A673 (cell line): ENCODE data around the gene FTCD. TPM values are rescaled to one million over a fixed set of nuclear protein-coding genes. Genes with fewer than 3 reads are reported as not detected.
"Not testable (repeated sequence)": the region's sequence is repeated elsewhere in the genome, so short reads cannot be mapped to it uniquely, and the experiment has no call there.

Experiments used
- BruUV-seq: library from RNA; stranded (reverse); fragments of 400-500 nt; replicated peaks from 2 replicates; lab custom pipeline; 2021; lab: Mats Ljungman, UMichigan
- CTCF ChIA-PET: fragments of 300-600 bp; sonication (Branson Sonifier 250); formaldehyde crosslinking; loops from one replicate; lab custom pipeline; 2022; ENCODE audit warnings: antibody characterized with exemption; lab: Charles Lee
- POLR2A ChIA-PET: fragments of 300-600 bp; sonication (Branson Sonifier 250); formaldehyde crosslinking; loops from one replicate; lab custom pipeline; 2022; ENCODE audit warnings: antibody characterized with exemption; ENCODE audit not compliant: low non-redundant PET; lab: Charles Lee
- DNase-seq: peaks from one replicate; pipeline ENCODE4 v3.0.0-alpha.2; 2015; ENCODE audit warnings: low spot score
- H3K27ac ChIP-seq: fragments of 200-600 bp; sonication (generic); 2 replicates; pipeline ENCODE4 v1.5.1; 2016; ENCODE audit warnings: mixed run types, low read depth, mild to moderate bottlenecking, mixed read lengths, antibody characterized with exemption, low read length; ENCODE audit not compliant: poor library complexity, severe bottlenecking
- H3K27me3 ChIP-seq: fragments of 200-600 bp; sonication (generic); replicated peaks from 2 replicates; pipeline ENCODE4 v1.6.1; 2017; ENCODE audit warnings: mixed run types, low read depth, mild to moderate bottlenecking, mixed read lengths, antibody characterized with exemption, low read length; ENCODE audit not compliant: insufficient read depth, poor library complexity
- H3K36me3 ChIP-seq: fragments of 200-600 bp; sonication (generic); 2 replicates; pipeline ENCODE4 v1.6.1; 2016; ENCODE audit warnings: mixed run types, mild to moderate bottlenecking, mixed read lengths, antibody characterized with exemption, low read length; ENCODE audit not compliant: insufficient read depth, poor library complexity, severe bottlenecking
- H3K4me1 ChIP-seq: fragments of 200-600 bp; sonication (generic); 2 replicates; pipeline ENCODE4 v1.6.1; 2017; ENCODE audit warnings: mixed run types, mild to moderate bottlenecking, mixed read lengths, antibody characterized with exemption, low read length; ENCODE audit not compliant: insufficient read depth, poor library complexity, severe bottlenecking
- H3K4me3 ChIP-seq: fragments of 200-600 bp; sonication (generic); 2 replicates; pipeline ENCODE4 v1.5.1; 2016; ENCODE audit warnings: low read depth, mixed run types, mild to moderate bottlenecking, mixed read lengths, low read length; ENCODE audit not compliant: poor library complexity, severe bottlenecking
- H3K9me3 ChIP-seq: fragments of 200-600 bp; sonication (generic); 2 replicates; pipeline ENCODE4 v1.6.1; 2016; ENCODE audit warnings: mixed run types, low read depth, mild to moderate bottlenecking, mixed read lengths, antibody characterized with exemption, low read length; ENCODE audit not compliant: poor library complexity, severe bottlenecking
- CTCF ChIP-seq: fragments of 300-800, 200-600 bp; sonication (generic); conservative IDR thresholded peaks from 2 replicates; pipeline ENCODE4 v1.5.1; 2017; ENCODE audit warnings: low read depth, mild to moderate bottlenecking, antibody characterized with exemption, low read length, moderate library complexity, mixed read lengths
- EZH2 ChIP-seq: fragments of 200-600 bp; sonication (generic); IDR thresholded peaks from 2 replicates; pipeline ENCODE4 v1.6.1; 2017; ENCODE audit warnings: borderline replicate concordance, low read depth, mild to moderate bottlenecking, mixed read lengths, antibody characterized with exemption, low read length; ENCODE audit not compliant: poor library complexity, severe bottlenecking
- intact Hi-C: fragments of 100-400 bp; cut with micrococcal nuclease; formaldehyde crosslinking; loops from one replicate; pipeline ENCODE4 v1.10.0; 2022; ENCODE audit not compliant: unreplicated experiment
- total RNA-seq: library from RNA; stranded (reverse); gene quantifications from 2 replicates; pipeline ENCODE4 v1.2.3, GENCODE V29; 2021

Gene FTCD
- total RNA-seq, 1 experiment from 2014 or later: 5.4 TPM

GRCh38 chr21:46141767-46142581, 13.4 kb downstream of the FTCD start:
- no peak overlapping the region for H3K4me3 ChIP-seq
- ChIA-PET CTCF (no interaction called here), POLR2A (no interaction called here)
- H3K27me3 ChIP-seq: no peaks in the 10 kb centered on the region
- no peaks in the 10 kb centered on the region for H3K9me3 ChIP-seq
- TF ChIP-seq EZH2: no peak
- no peak for TF ChIP-seq CTCF
- intact Hi-C loops: loop anchor here (5.0 kb wide), 1 partner anchor 170 kb away; no protein-coding TSS in a partner anchor
- no peak overlapping the region for H3K27ac ChIP-seq
- H3K4me1 ChIP-seq: no peaks in the 10 kb centered on the region
- BruUV-seq: no TSS peak
- no peak for DNase-seq
- no peaks in the 10 kb centered on the region for H3K36me3 ChIP-seq

- H3K36me3 ChIP-seq, H3K9me3 ChIP-seq, H3K27ac ChIP-seq, BruUV-seq, CTCF ChIA-PET, POLR2A ChIA-PET, H3K4me1 ChIP-seq, H3K4me3 ChIP-seq, DNase-seq, H3K27me3 ChIP-seq: not testable (repeated sequence)
- intact Hi-C loops: loop anchor here (5.0 kb wide), 1 partner anchor 168 kb away; no protein-coding TSS in a partner anchor
Observed at GRCh38 chr21:46140352-46141003, 14.9 kb downstream of the FTCD start.

- no peaks in the 10 kb centered on the region for H3K9me3 ChIP-seq
- peaks cover 7% of the 10 kb centered on the region for H3K4me1 ChIP-seq
- TF ChIP-seq EZH2 (no peak), CTCF (no peak)
- BruUV-seq: no TSS peak
- ChIA-PET POLR2A (no interaction called here), CTCF (no interaction called here)
- H3K36me3 ChIP-seq: no peaks in the 10 kb centered on the region
- no peak for DNase-seq
- intact Hi-C loops: loop anchor here (5.0 kb wide), 1 partner anchor 167 kb away; no protein-coding TSS in a partner anchor
- H3K4me3 ChIP-seq: no peak overlapping the region
- no peaks in the 10 kb centered on the region for H3K27me3 ChIP-seq
- no peak overlapping the region for H3K27ac ChIP-seq
Observed at GRCh38 chr21:46139686-46140085, 15.7 kb downstream of the FTCD start.
